Large intestine (tissue), 12 donors: ENCODE results near the gene RANBP2. TPM values are rescaled to one million over a fixed set of nuclear protein-coding genes. Genes with fewer than 3 reads are reported as not detected.
"Not testable (repeated sequence)": the region's sequence is repeated elsewhere in the genome, so short reads cannot be mapped to it uniquely, and the experiment has no call there.

ENCODE experiments used
- DNase-seq, 2 donors: peaks; one replicate each; pipeline versions ENCODE4 v3.0.0 to v3.0.0-alpha.2; 2013
- H3K27ac ChIP-seq: one replicate; pipeline ENCODE4 v1.5.1; 2013; ENCODE audit warnings: low read length
- H3K27me3 ChIP-seq: 2 replicates; pipeline ENCODE4 v1.6.1; 2013; ENCODE audit warnings: low read length; ENCODE audit not compliant: control insufficient read depth, insufficient read depth
- H3K36me3 ChIP-seq: 2 replicates; pipeline ENCODE4 v1.6.1; 2013; ENCODE audit warnings: low read length; ENCODE audit not compliant: control insufficient read depth, insufficient read depth
- H3K4me1 ChIP-seq: one replicate; pipeline ENCODE4 v1.6.1; 2013; ENCODE audit warnings: low read length; ENCODE audit not compliant: control insufficient read depth, insufficient read depth
- H3K4me3 ChIP-seq: one replicate; pipeline ENCODE4 v1.5.1; 2013; ENCODE audit warnings: low read length
- H3K9me3 ChIP-seq: one replicate; pipeline ENCODE4 v1.6.1; 2013; ENCODE audit warnings: mild to moderate bottlenecking, low read depth, low read length, moderate library complexity; ENCODE audit not compliant: control insufficient read depth
- WGBS: methylation state at CpG from one replicate; pipeline ENCODE4 v1.1.5; 2013; ENCODE audit warnings: low lambda C conversion rate; ENCODE audit not compliant: insufficient coverage; 5-methylcytosine and 5-hydroxymethylcytosine counted together
- long read RNA-seq, 11 donors: transcript quantifications; one replicate each; lab custom pipeline, GENCODE V29; 2026
- polyA plus RNA-seq: library from polyadenylated mRNA; unstranded; fragments of 120-200 nt; gene quantifications from one replicate; pipeline ENCODE4 v1.2.1, GENCODE V29; 2013

RANBP2 gene
- polyA plus RNA-seq: 44.5 TPM
- long read RNA-seq, donor 1: 0 reads
- long read RNA-seq, donor 2, partial matches to known transcripts: 22 of 22 reads
- long read RNA-seq, donor 2, other reads (novel, unspliced or antisense): 0 of 22 reads
- long read RNA-seq, donor 3: 0 reads
- long read RNA-seq, donor 4: 0 reads
- long read RNA-seq, donor 5: 0 reads
- long read RNA-seq, donor 6, partial matches to known transcripts: 20 of 20 reads
- long read RNA-seq, donor 6, other reads (novel, unspliced or antisense): 0 of 20 reads
- long read RNA-seq, donor 7: 0 reads
- long read RNA-seq, donor 8, partial matches to known transcripts: 25 of 25 reads
- long read RNA-seq, donor 8, other reads (novel, unspliced or antisense): 0 of 25 reads
- long read RNA-seq, donor 9, partial matches to known transcripts: 6 of 6 reads
- long read RNA-seq, donor 9, other reads (novel, unspliced or antisense): 0 of 6 reads
- long read RNA-seq, donor 10, partial matches to known transcripts: 17 of 17 reads
- long read RNA-seq, donor 10, other reads (novel, unspliced or antisense): 0 of 17 reads
- long read RNA-seq, donor 11: 0 reads

DNA sequence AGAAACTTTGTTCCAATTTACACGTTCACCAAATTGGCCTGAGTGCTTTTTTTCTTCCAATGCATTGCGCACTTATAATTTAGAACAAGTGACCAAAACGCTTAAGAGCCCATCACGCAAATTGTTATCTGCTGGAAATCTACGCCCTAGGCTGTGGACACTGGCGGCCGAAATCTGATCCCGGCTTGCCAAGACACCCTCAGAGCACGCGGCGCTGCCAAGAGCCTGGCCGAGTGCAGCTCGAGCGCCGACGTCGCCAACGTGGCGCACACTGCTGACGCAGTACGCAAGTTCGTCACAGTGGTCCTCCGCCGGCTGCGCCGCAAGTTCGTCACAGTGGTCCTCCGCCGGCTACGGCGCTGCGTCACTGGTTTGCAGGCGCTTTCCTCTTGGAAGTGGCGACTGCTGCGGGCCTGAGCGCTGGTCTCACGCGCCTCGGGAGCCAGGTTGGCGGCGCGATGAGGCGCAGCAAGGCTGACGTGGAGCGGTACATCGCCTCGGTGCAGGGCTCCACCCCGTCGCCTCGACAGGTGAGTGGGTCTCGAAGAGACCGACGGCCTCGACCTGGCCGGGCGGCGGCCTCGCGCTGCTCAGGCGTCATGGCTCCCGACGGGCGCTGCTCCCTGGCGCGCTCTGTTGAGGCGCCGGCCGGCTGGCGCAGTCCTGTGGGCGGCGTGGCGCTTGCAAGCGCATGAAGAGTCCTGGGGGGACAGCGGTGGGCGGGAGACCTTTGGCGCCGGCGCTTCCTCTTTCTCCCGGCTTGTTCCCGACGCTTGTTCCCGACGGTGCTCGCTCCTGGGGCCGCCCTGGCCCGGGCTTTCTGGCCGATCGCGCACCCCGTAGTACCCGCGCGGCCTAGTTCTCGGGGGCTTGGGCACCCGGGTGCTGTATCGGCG, at the start of gene RANBP2:
Gene RANBP2 (plus strand): TSS at position 334 of the 896 bp plus-strand sequence. CDS start 125 bp downstream, at position 459.
- peak; percentile 99 for DNase-seq
- no CpG with 5 or more reads among the region's 97 CpGs for WGBS

GRCh38 chr2:108670282-108670681, 49.0 kb upstream of the RANBP2 start:
- no CpG with 5 or more reads among the region's 1 CpG for WGBS
- not testable (repeated sequence) for H3K27ac ChIP-seq

More for the DNA sequence above, at the start of gene RANBP2:
- Histone ChIP-seq H3K27ac (peak within 1 kb of the TSS; percentile 94), H3K27me3 (no peaks in the 10 kb centered on the region), H3K4me1 (peaks cover 2% of the 10 kb centered on the region), H3K4me3 (peak within 1 kb of the TSS; percentile 75), H3K9me3 (no peaks in the 10 kb centered on the region), H3K36me3 (no peaks in the 10 kb centered on the region)

GRCh38 chr2:108672200-108672805, 47.0 kb upstream of the RANBP2 start:
- not testable (repeated sequence) for H3K27ac ChIP-seq, H3K4me1 ChIP-seq, H3K9me3 ChIP-seq, H3K4me3 ChIP-seq, H3K27me3 ChIP-seq, DNase-seq
- no CpG with 5 or more reads among the region's 6 CpGs for whole genome bisulfite sequencing
- H3K36me3 ChIP-seq: peaks cover 12% of the 10 kb centered on the region

More at GRCh38 chr2:108670282-108670681, 49.0 kb upstream of the RANBP2 start:
- not testable (repeated sequence) for DNase-seq, H3K4me1 ChIP-seq, H3K9me3 ChIP-seq, H3K4me3 ChIP-seq, H3K27me3 ChIP-seq, H3K36me3 ChIP-seq

GRCh38 chr2:108676522-108676921, 42.8 kb upstream of the RANBP2 start:
- DNase-seq, H3K27me3 ChIP-seq, H3K9me3 ChIP-seq, H3K4me3 ChIP-seq: not testable (repeated sequence)
- no CpG with 5 or more reads among the region's 1 CpG for WGBS
- Histone ChIP-seq H3K4me1 (peaks cover 18% of the 10 kb centered on the region), H3K36me3 (peaks cover 16% of the 10 kb centered on the region), H3K27ac (peak overlapping the region; percentile 59)

DNA sequence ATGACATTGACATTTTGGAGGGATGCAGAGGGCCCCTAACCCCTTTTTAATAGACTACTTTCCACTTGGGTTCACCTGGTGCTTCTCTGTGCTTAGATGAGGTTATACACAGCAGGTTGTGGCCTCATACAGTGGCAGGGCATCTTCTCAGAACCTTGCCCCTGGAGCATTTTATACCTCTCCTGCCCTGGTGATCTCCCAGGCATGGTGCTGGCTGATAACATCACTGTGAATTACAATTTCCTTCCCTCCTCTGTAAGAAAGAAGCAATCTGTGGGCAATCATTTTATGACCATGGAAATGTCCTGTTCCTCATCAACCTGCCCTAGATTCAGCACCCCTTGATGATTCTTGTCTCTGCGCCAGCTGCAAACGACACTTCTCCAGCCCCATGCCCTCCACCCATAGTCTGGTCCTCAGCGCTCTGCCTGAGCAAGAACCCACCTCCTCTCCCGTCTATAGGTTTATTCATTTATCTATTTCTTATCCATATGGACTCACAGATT, 42.0 kb upstream of the RANBP2 start:
- Histone ChIP-seq H3K27ac (peak overlapping the region; percentile 75), H3K4me1 (peaks cover 18% of the 10 kb centered on the region), H3K36me3 (peaks cover 18% of the 10 kb centered on the region)
- no CpG with 5 or more reads among the region's 4 CpGs for WGBS
- not testable (repeated sequence) for H3K27me3 ChIP-seq, H3K9me3 ChIP-seq, H3K4me3 ChIP-seq
- peak in 1 of 2 donors; percentile 11 for DNase-seq

- Histone ChIP-seq H3K36me3 (peaks cover 15% of the 10 kb centered on the region), H3K4me1 (peaks cover 18% of the 10 kb centered on the region), H3K27ac (peak overlapping the region; percentile 75)
- H3K27me3 ChIP-seq, H3K4me3 ChIP-seq, H3K9me3 ChIP-seq: not testable (repeated sequence)
- DNase-seq: peak in 1 of 2 donors; percentile 65
- WGBS: no CpG with 5 or more reads among the region's 4 CpGs
Measured at GRCh38 chr2:108678198-108678651, 41.1 kb upstream of the RANBP2 start.

GRCh38 chr2:108680805-108681204, 38.5 kb upstream of the RANBP2 start:
- H3K27me3 ChIP-seq, H3K9me3 ChIP-seq, H3K27ac ChIP-seq, H3K4me3 ChIP-seq, DNase-seq: not testable (repeated sequence)
- Histone ChIP-seq H3K36me3 (peaks cover 10% of the 10 kb centered on the region), H3K4me1 (peaks cover 14% of the 10 kb centered on the region)
- no CpG with 5 or more reads among the region's 2 CpGs for WGBS

DNA sequence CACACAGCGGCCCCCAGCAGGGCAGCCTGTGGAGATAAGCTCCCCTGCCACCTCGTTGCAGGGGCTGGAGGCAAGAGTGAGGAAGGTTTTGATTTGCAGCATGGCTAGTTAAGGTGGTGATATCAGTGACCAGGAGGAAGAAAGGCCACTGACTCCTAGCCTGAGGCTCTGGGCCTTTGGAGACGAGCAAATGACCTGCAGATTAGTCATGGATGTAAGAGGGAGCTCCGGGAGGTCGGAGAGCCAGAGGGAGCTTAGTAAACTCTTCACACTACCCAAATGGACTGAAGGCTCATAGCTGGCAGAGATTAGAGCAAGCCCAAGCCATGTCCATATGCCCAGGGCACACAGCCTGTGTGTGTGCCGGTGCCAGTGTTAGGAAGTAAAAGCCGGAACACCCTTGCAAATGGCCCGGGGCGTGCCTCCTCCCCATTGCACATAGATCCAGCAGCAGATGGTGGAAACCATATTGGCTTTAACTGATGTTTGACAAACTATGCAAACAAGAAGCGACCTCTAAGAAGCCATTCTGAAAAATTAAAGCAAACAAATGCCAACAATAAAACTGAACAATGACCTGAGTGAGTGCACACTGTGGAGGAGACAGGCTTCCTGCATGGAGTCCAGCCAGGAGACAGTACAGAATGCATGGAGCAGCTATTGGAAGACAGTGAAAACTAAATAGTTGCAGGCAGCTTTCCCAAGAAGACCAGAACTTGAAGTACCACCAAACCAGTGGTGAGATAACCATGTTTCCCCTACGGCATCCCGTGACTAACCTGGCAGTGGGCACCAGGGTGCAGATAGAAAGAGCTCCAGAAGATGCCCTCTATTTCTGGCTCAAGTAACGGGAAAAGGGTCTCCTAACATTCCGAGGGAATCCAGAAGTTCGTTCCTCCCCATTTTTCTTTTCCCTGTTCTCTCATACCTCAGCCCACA, 30.2 kb upstream of the RANBP2 start:
- H3K27ac ChIP-seq, H3K27me3 ChIP-seq, H3K4me1 ChIP-seq, H3K4me3 ChIP-seq, H3K36me3 ChIP-seq, H3K9me3 ChIP-seq: not testable (repeated sequence)
- DNase-seq: peak in 1 of 2 donors; percentile 12
- no CpG with 5 or more reads among the region's 15 CpGs for WGBS

DNA sequence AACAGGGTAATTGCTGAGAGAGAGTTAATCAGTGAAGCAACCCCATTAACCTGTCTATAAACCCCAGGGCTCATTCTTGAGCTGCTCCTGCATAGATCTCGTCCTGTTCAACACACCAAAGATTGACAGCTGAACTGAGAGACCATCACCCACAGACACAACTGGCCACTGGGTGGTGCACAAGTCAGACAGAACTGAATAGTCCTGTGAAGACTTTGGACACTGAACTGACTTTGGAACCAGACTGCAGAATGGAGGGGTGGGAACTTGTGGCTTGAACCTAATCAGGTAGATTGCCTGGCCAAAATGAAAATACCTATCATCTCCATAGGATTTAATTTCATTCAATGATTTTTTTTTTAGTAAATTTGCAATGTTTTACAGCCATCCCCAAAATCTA, 29.3 kb upstream of the RANBP2 start:
- H3K4me3 ChIP-seq, H3K36me3 ChIP-seq, H3K27ac ChIP-seq, H3K9me3 ChIP-seq, H3K4me1 ChIP-seq, H3K27me3 ChIP-seq: not testable (repeated sequence)
- peak in 1 of 2 donors; percentile 31 for DNase-seq
- no CpG with 5 or more reads among the region's 1 CpG for WGBS
